ENCODE measurements around the gene CHMP6. TPM values are rescaled to one million over a fixed set of nuclear protein-coding genes. Genes with fewer than 3 reads are reported as not detected.

The CHMP6 gene
- total RNA-seq, 2 experiments from 2014 or later = 13.9 to 16.7 TPM

GRCh38 chr17:81018044-81018802 is 26.6 kb downstream of the CHMP6 start:
- peak; percentile 92 for ATAC-seq

GRCh38 chr17:81019563-81020442 is 28.2 kb downstream of the CHMP6 start:
- intact Hi-C loops (cut with micrococcal nuclease) = no loop called here
- no peak for TF ChIP-seq CTCF (IDR thresholded peaks at IDR 0.05)
- peaks cover 9% of the 10 kb centered on the region for H3K36me3 Mint-ChIP-seq (ENCODE audit: low read depth)
- no peak for ATAC-seq
- no peak for DNase-seq
- peaks cover 4% of the 10 kb centered on the region for H3K9me3 Mint-ChIP-seq
- POLR2A ChIA-PET = interaction anchor here (0.7 to 1.6 kb wide), 5 partner anchors 13 to 93 kb away, joined by 3 to 5 read pairs (median 3); no protein-coding TSS in a partner anchor
- H3K27me3 Mint-ChIP-seq = no peaks in the 10 kb centered on the region
- CTCF ChIA-PET = interaction anchor here (1.3 to 4.8 kb wide), 3 partner anchors 15 to 83 kb away, joined by 3 to 28 read pairs (median 5); no protein-coding TSS in a partner anchor
- peaks cover 37% of the 10 kb centered on the region for H3K4me1 Mint-ChIP-seq (ENCODE audit: low read depth)
- H3K4me3 Mint-ChIP-seq = no peak overlapping the region
- H3K27ac Mint-ChIP-seq = peak overlapping the region; percentile 55

More at GRCh38 chr17:81018044-81018802, 26.6 kb downstream of the CHMP6 start:
- peak overlapping the region; percentile 73 for H3K4me3 Mint-ChIP-seq
- ChIA-PET CTCF (interaction anchor here (0.8 to 4.8 kb wide), 6 partner anchors 13 to 85 kb away, joined by 3 to 28 read pairs (median 4); partner anchors contain the start of gene CHMP6), POLR2A (interaction anchor here (1.0 to 1.7 kb wide), 5 partner anchors 10 to 95 kb away, joined by 3 to 9 read pairs (median 3); no protein-coding TSS in a partner anchor)
- H3K9me3 Mint-ChIP-seq = peaks cover 4% of the 10 kb centered on the region
- peaks cover 31% of the 10 kb centered on the region for H3K4me1 Mint-ChIP-seq (ENCODE audit: low read depth)
- TF ChIP-seq CTCF (IDR thresholded peaks at IDR 0.05) = no peak
- H3K36me3 Mint-ChIP-seq (ENCODE audit: low read depth) = peaks cover 9% of the 10 kb centered on the region
- peak; percentile 71 for DNase-seq
- peak overlapping the region; percentile 93 for H3K27ac Mint-ChIP-seq
- H3K27me3 Mint-ChIP-seq = no peaks in the 10 kb centered on the region
- intact Hi-C loops (cut with micrococcal nuclease) = no loop called here

- ChIA-PET CTCF (interaction anchor here (1.3 to 4.8 kb wide), 3 partner anchors 16 to 82 kb away, joined by 3 to 28 read pairs (median 5); no protein-coding TSS in a partner anchor), POLR2A (interaction anchor here (0.9 to 1.6 kb wide), 2 partner anchors 14 to 15 kb away, joined by 3 to 5 read pairs; no protein-coding TSS in a partner anchor)
- Mint-ChIP-seq H3K27ac (no peak overlapping the region), H3K4me3 (no peak overlapping the region), H3K9me3 (peaks cover 4% of the 10 kb centered on the region), H3K27me3 (no peaks in the 10 kb centered on the region), H3K36me3 (ENCODE audit: low read depth) (peaks cover 9% of the 10 kb centered on the region), H3K4me1 (ENCODE audit: low read depth) (peaks cover 37% of the 10 kb centered on the region)
- no peak for TF ChIP-seq CTCF (IDR thresholded peaks at IDR 0.05)
- ATAC-seq (no peak), DNase-seq (no peak)
- intact Hi-C loops (cut with micrococcal nuclease) = no loop called here
These were observed 28.8 kb downstream of the CHMP6 start for GRCh38 chr17:81020443-81020766.

- no peak for DNase-seq
- peaks cover 4% of the 10 kb centered on the region for H3K9me3 Mint-ChIP-seq
- H3K27me3 Mint-ChIP-seq = no peaks in the 10 kb centered on the region
- no peak for ATAC-seq
- ChIA-PET POLR2A (interaction anchor here (0.9 kb wide), 1 partner anchor 14 kb away, joined by 3 read pairs; no protein-coding TSS in a partner anchor), CTCF (interaction anchor here (1.3 to 4.8 kb wide), 2 partner anchors 17 to 82 kb away, joined by 3 to 28 read pairs; no protein-coding TSS in a partner anchor)
- peaks cover 37% of the 10 kb centered on the region for H3K4me1 Mint-ChIP-seq (ENCODE audit: low read depth)
- TF ChIP-seq CTCF (IDR thresholded peaks at IDR 0.05) = no peak
- H3K4me3 Mint-ChIP-seq = no peak overlapping the region
- H3K36me3 Mint-ChIP-seq (ENCODE audit: low read depth) = peaks cover 6% of the 10 kb centered on the region
- intact Hi-C loops (cut with micrococcal nuclease) = no loop called here
- no peak overlapping the region for H3K27ac Mint-ChIP-seq
These were observed 29.3 kb downstream of the CHMP6 start for GRCh38 chr17:81020767-81021497.

All from activated CD8-positive, alpha-beta T cell treated with anti-CD3 and anti-CD28 coated beads for 36 hours (primary cell).